NCI-H2029 treated with DMSO at 0.1 percent for 48 hours (cell line): Measurements from ENCODE around the gene NHLRC3.
"Not testable (repeated sequence)": the region's sequence is repeated elsewhere in the genome, so short reads cannot be mapped to it uniquely, and the experiment has no call there.

Experiments
- DNase-seq: peaks from one replicate; lab custom pipeline; 2025; lab: John Stamatoyannopoulos, UW

The NHLRC3 gene, protein sequence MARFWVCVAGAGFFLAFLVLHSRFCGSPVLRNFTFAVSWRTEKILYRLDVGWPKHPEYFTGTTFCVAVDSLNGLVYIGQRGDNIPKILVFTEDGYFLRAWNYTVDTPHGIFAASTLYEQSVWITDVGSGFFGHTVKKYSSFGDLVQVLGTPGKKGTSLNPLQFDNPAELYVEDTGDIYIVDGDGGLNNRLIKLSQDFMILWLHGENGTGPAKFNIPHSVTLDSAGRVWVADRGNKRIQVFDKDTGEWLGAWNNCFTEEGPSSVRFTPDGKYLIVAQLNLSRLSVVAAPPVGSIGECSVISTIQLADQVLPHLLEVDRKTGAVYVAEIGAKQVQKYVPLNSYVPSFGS

DNA sequence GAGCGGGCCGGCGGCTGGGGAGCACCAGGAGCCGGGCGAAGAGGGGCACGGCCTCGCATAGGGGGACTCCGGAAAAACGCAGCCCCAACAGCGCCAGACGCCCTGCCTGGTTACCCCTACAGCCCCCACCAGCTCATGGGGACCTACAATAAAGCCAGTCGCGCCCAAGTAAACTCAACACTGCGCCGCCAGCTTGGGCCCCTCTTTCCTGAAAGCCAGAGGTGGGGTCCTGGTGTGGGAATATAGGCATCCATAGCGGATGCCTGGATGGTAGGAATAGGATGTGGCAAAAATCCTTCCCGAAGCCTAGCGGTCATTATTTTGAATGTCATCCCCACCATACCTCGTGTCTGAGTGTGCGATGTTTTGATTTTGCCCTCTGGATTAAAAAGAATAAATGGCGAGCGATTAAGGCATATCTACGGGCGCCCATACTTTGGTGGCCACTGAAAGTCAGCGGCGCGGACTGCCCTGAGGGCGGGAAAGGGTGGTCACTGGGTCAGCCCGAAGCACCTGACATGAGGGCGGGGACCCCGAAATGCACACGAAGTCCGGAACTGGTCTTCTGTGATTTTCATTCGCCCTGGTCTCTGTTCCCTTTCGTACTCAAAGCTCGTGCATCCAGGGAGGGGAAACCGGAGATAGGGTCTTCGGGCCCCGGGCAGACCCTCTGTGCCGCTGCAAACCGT, at the start of gene NHLRC3, which contains the start of gene PROSER1:
TSS of gene NHLRC3 (plus strand) at position 577 of the 689 bp plus-strand sequence. CDS start 184 bp downstream, outside the sequence.
TSS of gene PROSER1 (minus strand) at position 210 of the 689 bp plus-strand sequence. CDS start 847 bp downstream, outside the sequence.
- peak; percentile 70 for DNase-seq

DNA sequence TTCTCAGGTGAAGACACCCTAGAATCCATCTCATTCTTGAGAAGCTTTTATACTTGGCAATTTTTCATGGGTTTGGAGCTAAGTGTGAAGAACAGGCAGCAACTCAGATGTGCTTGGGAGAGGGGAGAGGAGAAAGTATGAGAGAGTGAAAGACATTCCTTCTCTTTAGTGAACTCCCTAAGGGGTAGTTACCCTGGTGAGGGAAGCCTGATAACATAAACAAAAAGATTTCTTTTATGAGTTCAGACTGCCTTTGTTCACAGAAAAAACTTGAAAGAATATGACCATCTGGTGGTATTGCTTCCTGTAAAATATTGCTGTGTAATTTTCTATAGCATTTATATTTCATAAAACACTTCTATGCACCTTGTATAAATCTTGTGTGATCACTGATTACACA, 47.6 kb upstream of the NHLRC3 start, which contains the start of gene STOML3:
TSS of gene STOML3 (minus strand) at position 139 of the 400 bp plus-strand sequence. CDS start at position 29, 110 bp downstream.
- DNase-seq, result no peak

DNA sequence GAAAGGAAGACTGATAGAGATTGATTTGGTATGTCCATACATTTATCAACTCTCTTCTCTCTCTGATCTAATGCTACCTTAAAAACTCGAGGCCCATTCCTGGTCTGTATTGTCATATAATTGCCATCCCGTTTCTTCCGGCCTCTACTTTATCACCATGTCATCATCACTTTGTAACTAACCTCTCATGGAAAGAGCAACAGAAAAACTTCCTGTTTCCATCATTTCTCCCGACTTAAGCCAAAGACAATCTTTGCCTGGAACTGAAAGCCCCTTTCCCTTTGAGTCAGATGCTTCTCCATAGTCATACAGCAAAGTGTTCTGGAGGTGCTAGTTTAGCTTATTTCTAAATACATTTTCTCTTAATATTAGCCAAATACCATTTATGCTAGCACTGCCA, 44.9 kb upstream of the NHLRC3 start:
- no peak for DNase-seq

DNA sequence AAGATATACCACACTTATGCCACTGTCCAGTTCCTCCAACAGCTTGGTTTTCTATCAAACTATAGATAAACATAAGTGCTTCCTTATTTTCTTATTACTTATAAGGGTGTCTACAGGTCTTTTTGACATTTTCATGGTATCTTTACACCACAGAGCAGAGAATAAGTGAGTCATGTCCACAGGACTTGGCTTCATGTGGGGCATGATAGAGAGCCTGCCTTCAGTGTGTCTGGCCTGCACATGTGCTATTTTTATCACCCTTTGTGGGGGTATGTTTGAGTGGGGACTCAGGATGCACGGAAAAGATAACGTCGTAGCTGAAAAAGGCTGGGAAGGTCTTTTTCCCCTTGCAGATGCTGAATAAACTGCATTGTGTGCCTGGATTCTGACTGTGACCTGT, 39.5 kb upstream of the NHLRC3 start:
- DNase-seq, result no peak

DNA sequence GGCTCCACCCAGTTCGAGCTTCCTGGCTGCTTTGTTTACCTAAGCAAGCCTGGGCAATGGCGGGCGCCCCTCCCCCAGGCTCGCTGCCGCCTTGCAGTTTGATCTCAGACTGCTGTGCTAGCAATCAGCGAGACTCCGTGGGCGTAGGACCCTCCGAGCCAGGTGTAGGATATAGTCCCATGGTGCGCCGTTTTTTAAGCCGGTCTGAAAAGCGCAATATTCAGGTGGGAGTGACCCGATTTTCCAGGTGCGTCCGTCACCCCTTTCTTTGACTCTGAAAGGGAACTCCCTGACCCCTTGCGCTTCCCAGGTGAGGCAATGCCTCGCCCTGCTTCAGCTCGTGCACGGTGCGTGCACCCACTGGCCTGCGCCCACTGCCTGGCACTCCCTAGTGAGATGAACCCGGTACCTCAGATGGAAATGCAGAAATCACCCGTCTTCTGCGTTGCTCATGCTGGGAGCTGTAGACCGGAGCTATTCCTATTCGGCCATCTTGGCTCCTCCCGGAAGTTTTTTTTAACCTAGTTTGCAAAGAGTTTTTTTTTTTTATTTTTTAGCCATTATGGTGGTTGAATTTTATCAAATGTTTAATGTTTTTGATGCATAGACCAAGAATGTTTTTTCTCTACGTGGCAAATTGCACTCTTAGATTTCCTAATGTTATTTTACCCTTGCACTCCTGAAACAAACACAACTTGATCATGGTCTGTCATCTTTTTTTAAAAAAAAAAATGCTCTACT, 31.7 kb upstream of the NHLRC3 start:
- DNase-seq, result not testable (repeated sequence)

DNA sequence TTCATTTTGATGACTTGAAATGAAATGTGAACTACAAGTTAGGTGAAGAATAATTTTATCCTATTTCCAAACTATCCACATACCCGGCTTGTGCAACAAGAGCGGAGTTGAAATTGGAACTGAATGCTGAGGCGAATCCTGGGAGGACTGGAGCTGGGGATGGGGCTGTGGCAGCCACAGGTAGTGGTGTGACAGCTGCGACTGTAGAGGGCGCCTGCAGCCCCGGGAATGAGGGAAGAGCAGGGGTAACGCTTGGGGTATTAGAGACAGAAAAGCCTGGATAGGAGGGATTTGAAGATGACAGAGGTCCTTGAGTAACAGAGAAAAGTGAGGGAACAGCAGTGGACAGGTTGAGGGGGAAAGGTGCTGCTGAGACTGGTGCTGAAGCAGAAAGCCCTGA, 25.6 kb upstream of the NHLRC3 start:
- DNase-seq, result no peak

DNA sequence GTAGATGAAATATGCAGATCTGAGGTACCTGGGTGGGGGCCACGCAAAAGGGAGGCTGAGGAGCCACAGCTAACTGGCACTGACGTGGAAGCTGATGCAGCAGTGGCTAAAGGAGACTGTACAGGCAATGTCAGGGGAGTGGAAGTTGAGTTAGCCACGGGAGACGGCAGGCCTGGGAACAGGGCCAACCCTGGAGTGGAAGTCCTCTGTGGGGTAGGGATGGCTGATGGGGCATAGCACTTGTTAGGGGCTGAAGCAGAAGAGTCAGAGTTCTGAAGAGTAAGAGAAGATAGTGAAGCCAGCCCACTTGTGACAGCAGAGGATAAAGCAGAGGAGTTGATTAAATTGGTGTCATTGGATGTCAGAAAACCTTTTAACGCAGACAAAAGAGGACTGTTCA, 24.8 kb upstream of the NHLRC3 start:
- no peak for DNase-seq

DNA sequence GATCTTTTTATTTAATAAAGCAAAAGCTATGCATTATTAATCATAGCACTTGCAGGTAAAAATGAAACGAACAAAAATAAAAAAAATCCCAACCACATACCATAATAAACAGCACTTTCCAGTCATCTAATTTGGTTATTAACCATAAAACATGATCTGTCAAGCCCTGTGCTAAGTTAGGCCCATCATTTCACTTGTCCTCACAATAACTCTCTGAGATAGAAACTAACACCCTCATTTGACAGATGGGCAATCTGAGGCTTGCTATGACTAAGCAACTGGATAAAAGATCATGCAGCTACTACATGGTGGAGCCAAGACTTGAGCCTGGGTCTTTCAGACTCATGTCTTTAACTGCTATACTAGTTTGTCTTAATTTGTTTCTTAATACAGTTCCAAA, 22.2 kb upstream of the NHLRC3 start:
- DNase-seq, result no peak

DNA sequence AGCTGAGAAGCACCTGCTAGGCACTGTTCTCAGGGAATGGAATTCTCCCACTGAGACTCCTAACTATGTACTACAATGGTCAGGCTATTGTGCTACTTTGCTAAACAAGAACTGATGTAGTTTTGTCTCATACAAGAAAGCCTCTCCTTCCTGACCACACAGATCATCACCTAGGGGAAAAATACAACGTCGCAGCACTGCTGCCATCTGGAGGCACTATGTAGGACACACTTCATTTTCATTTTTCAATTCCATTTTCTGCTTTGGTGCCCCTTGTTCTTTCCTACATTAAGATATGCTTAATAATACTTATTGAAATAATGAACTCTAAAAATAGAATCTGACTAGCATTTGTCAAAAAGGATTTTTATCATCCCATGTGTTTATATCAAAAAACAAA, 21.5 kb upstream of the NHLRC3 start:
- DNase-seq, result no peak

DNA sequence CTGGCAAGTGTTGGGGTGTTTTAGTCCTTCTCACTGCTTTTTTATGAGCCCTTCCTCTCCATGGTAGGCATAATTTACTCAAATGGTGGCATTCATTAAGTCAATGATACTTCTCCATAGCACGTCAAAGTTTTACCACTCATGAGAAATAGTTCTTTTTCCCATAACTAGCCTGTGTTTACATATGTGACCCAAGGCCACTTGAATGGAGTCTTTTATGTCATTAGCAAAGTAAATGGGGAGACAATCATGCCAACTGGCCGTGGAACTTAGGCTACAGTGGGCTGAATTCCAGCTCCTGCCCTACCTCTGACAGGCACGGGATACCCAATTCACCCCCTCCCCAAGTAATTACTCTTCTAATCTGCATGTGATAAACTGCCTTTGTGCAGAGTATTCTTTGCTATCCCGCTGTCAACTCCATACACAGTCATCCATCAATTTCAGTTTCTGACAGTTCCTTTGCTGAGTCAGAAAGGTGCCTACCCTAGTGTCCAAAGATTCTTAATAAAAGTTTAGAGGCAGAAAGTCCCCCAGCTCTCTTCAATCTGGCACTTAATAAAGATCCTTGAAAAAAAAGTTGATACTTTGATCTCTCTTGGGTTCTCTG, 17.3 kb upstream of the NHLRC3 start:
- no peak for DNase-seq

DNA sequence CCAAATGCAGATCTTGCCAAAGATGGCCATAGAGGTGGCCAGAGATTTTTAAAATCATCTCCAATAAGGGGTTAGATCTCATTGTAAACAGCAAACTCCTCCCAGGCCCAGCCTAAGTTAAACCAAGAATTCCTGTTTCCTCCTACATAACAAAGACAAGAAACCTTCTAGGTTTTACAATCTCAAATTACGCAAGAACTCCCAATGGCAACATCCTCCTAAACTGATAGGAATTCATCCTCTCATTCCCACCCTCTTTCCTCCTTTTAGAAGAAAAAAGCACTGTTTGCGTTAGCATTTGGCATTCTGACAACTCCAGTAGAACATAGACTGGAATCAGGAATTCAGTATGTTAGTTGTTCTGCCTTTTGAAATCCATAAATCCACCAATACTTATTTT, 14.9 kb upstream of the NHLRC3 start:
- no peak for DNase-seq

DNA sequence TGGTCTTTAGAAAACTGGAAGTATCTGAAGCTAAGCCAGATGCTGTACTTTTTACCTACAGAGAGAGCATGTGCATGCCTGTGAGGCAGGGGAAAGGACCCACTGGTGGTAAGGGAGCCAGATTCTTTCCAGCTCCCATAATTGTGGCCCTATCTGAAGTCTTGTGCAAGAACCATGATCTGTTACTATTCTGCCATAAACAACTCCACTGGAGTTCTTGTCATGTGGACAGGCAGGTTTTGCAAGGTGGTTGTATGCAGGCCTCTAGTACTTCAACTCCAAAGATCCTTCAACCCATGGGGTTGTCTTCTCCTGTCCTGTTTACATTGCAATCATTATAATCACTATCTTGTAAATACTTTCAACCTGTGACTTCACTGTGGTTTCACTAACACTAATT, 14.5 kb upstream of the NHLRC3 start:
- DNase-seq, result no peak

DNA sequence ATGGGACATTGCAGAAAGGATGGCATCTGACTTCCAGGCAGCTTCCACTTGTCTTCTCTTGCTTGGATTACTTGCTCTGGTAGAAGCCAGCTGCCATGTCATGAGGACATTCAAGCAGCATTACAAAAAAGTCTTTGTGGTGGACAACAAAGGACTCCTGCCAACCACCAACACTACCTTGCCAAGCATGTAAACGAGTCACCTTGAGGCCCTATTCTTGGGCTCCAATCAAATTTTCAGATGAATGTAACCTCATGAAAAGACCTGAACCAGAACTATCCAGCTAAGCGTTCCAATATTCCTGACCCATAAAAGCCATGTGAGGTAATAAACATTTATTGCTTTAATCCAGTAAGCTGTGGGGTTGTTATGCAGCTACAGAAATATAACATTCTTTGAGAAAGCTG, 12.8 kb upstream of the NHLRC3 start:
- DNase-seq, result no peak

DNA sequence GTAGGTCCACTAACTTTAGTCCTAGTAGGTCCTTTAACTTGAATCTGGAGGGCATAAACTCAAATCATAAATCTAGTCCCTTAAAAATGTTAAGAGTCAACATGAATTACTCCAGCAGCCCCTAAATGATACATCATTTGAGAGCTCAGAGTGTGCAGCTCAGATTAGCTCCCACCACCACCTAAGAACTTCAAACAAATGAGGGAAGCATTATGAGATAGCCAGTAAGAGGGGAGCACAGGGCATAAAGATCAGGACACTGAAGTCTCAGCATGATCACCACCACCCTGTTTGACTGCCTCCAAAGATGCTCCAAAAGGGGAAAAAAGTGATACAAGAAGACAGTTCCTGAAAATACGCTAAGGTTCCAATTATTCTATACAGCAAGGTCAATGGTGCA, 6.1 kb upstream of the NHLRC3 start:
- no peak for DNase-seq

DNA sequence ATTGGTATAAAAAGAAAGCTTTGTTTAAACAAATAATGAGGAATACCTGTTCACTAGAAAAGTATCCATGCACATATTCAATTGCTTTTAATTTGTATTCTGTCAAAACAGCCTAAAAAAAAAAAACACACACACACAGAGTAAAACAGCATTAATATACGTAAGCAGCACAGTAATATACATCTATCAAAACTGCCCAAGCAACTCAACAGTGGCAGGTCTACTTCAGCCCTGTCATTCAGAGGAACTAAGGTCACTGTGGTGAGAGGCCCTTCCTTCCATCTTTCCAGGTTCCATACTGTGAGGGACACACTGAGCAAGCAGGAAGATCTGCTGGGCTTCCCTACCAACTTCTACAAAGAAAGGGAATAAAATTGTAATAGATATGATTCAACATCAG, 4.2 kb upstream of the NHLRC3 start:
- DNase-seq, result no peak

DNA sequence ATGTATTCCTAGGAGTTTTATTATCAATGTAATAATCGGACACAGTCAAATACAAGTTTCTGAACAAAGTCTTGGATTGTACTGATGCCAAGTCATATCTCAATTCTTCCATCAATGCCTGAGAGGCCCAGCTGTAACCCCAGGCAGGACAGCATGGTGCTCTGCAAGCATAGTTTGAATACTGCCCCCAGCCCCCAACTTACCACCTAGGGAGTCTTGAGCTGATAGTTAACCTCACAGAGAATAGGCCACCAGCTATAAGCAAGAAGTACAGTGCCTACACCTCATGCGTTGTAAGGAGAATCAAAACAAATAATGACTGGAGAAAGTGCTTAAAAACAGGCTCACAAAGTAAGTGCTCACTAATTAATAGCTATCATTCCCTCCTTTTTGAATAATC, 3.1 kb upstream of the NHLRC3 start:
- no peak for DNase-seq

DNA sequence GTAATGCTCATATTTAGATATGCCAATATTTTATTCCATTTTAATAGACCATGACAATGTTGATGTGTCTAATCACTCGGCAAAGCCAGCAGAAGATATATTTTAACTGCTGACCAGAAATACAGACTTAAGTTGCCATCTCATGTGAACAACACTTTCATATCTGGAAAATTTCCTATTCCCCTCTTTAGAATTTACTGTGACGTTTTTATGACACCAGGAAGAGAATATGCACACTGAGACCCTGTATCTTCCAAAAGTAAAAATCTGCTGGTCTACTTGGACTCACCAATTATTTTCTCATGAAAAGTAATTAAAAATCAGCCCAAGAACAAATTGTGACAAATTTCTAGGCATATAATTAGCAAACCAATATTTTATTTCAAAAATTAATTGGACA, 2.5 kb upstream of the NHLRC3 start:
- DNase-seq, result no peak

DNA sequence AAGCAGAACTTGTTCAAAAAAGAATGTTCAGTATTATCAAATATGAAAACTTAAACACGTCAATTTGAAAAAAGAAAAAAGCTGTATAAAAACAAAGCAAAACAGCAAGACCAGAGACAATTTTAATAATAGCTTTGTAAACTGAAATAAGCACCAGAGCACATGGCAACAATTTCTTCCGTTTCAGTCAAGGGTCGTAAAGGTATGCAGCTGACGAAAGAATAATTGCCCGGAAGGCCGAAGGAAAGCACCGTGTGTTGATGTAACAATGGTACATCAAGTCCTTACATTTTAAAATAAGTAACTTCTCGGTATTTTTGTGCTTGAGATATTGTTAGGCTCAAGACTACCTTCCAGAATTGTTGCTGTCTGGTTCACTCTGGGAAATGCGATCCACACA, 2.0 kb upstream of the NHLRC3 start:
- DNase-seq, result no peak

DNA sequence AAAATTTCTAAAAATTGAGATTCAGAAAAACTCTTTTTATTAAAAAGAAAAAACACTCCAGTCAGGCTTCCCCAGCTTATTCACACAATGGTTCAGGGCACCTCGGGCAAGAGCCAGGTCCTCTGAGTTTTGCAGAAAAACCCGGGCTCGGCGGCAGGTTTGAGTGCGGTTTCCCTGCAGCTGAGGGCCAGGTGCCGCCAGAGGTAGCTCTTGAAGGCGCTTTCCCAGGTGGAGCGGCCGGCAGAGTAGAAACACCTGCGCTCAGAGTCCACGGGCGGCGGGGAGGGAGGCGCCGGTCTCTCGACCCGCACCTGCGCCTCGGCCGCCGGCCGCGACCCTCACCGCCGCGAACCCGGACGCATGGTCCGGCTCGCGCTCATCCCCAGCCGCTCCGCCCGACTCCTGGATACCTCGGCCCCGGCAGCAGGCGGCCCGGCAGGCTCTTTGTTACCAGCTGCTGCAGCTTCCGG, 811 bp upstream of the NHLRC3 start:
- no peak for DNase-seq

DNA sequence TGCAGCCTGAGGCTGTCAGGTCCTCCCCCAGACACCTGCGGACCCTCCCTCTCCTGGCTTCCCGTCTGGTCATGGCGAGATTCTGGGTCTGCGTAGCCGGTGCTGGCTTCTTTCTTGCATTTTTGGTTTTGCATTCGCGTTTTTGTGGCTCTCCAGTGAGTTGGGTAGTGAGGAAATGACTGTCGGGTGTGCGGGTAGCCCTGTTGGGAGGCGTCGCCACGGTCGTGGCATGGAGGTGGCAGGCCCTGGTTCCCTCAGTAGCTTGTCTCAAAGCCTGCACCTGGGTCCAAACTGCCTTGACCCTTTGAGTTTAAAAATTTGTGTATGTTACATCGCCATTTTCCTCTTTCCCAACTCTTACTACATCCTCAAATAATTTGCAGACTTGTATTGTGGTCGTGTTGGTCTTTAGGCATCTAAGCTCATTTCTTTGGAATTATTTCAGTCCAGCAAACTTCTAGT, 344 bp downstream of the NHLRC3 start:
- DNase-seq, result no peak

DNA sequence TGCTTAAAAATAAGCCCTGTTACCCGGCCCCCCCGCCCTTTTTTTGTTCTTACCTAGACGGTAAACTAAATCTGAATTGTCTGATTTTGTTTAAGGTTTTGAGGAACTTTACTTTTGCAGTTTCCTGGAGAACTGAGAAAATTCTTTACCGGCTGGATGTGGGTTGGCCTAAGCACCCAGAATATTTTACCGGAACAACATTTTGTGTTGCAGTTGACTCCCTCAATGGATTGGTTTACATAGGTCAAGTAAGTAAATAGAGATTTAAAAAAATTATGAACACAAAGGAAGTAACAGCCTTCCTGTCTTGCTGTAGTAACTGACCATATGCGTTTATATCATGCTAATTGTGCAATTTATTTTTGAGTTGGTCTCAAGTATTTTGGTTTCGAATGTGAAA, 785 bp downstream of the NHLRC3 start:
- no peak for DNase-seq

DNA sequence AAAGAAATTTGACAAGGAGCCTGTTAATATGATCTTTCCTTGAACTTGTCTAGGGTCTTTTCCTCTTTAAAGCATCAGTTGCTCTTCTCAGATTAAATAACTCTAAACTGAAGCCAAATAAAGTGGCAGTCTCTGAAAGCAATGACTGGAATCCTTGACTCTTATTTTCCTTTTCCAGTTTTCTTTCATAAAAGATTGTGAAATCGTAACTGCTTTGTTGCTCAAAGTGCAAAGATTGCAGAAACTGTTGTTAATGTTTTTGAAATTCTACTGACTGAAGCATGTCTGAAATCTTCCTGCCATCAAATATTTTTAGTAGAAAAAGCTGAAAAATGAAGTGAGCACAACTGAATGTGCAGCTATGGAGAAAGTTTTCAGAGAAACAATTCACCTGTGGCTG, 1.9 kb downstream of the NHLRC3 start:
- DNase-seq, result no peak
